GM18907 (cell line): ENCODE data around the gene SLC38A6.
"Not testable (repeated sequence)": the region's sequence is repeated elsewhere in the genome, so short reads cannot be mapped to it uniquely, and the experiment has no call there.

Source experiments
- ATAC-seq: cut with Tn5 transposase; IDR thresholded peaks from one replicate; pipeline ENCODE4 v1.9.1; 2021; ENCODE audit warnings: mild to moderate bottlenecking, moderate library complexity; ENCODE audit not compliant: unreplicated experiment

SLC38A6 gene

GRCh38 chr14:61048640-61049039 lies 67.6 kb downstream of the SLC38A6 start:
- no peak for ATAC-seq

GRCh38 chr14:61050417-61050816 lies 69.4 kb downstream of the SLC38A6 start:
- ATAC-seq = no peak

- no peak for ATAC-seq
Observed at GRCh38 chr14:61051051-61051450, 70.0 kb downstream of the SLC38A6 start.

- no peak for ATAC-seq
Observed at GRCh38 chr14:61051621-61052020, 70.6 kb downstream of the SLC38A6 start.

GRCh38 chr14:61063461-61063860 lies 82.4 kb downstream of the SLC38A6 start:
- ATAC-seq = no peak

GRCh38 chr14:61064210-61064609 lies 83.2 kb downstream of the SLC38A6 start:
- no peak for ATAC-seq

- no peak for ATAC-seq
Observed at GRCh38 chr14:61064856-61065255, 83.8 kb downstream of the SLC38A6 start.

GRCh38 chr14:61065656-61066055 lies 84.6 kb downstream of the SLC38A6 start:
- no peak for ATAC-seq

- ATAC-seq = not testable (repeated sequence)
Observed at GRCh38 chr14:61072442-61072841, 91.4 kb downstream of the SLC38A6 start.

- no peak for ATAC-seq
Observed at GRCh38 chr14:61074852-61075251, 93.8 kb downstream of the SLC38A6 start.

GRCh38 chr14:61076556-61076955 lies 95.5 kb downstream of the SLC38A6 start:
- no peak for ATAC-seq

GRCh38 chr14:61077437-61077836 lies 96.4 kb downstream of the SLC38A6 start:
- ATAC-seq = no peak

GRCh38 chr14:61077951-61078720 lies 97.1 kb downstream of the SLC38A6 start:
- no peak for ATAC-seq

- peak; percentile 80 for ATAC-seq
Observed at GRCh38 chr14:61080591-61081010, 99.6 kb downstream of the SLC38A6 start.

- ATAC-seq = no peak
Observed at GRCh38 chr14:61088081-61088480, 107.0 kb downstream of the SLC38A6 start.

GRCh38 chr14:61089126-61089750 lies 108.2 kb downstream of the SLC38A6 start:
- ATAC-seq = no peak

- ATAC-seq = peak; percentile 53
Observed at GRCh38 chr14:61090432-61091216, 109.6 kb downstream of the SLC38A6 start.

- no peak for ATAC-seq
Observed at GRCh38 chr14:61091657-61092273, 110.7 kb downstream of the SLC38A6 start.

- not testable (repeated sequence) for ATAC-seq
Observed at GRCh38 chr14:61098096-61098495, 117.1 kb downstream of the SLC38A6 start.

- ATAC-seq = no peak
Observed at GRCh38 chr14:61098721-61099120, 117.7 kb downstream of the SLC38A6 start.

- ATAC-seq = no peak
Observed at GRCh38 chr14:61099216-61099835, 118.3 kb downstream of the SLC38A6 start.
